Aorta (tissue), 5 donors: ENCODE data around the gene SIM1. TPM values are rescaled to one million over a fixed set of nuclear protein-coding genes. Genes with fewer than 3 reads are reported as not detected.
A peak's percentile ranks its signal among the peaks of the same experiment; 100 is the strongest.

ENCODE experiments used
- ATAC-seq: fragments of 200-7000 bp; cut with Tn5 transposase; one replicate; pipeline ENCODE4 v1.9.1; 2022; ENCODE audit warnings: moderate library complexity; ENCODE audit not compliant: low FRiP score
- DNase-seq, 2 donors: peaks; one replicate each; pipeline ENCODE4 v3.0.0-alpha.2; 2020
- H3K27ac ChIP-seq, 2 donors: one replicate each; pipeline ENCODE4 v1.5.1; 2013; ENCODE audit warnings: low read length in 2 of 2, mild to moderate bottlenecking in 2 of 2, moderate library complexity in 2 of 2, control low read depth in 1 of 2, inconsistent platforms in 1 of 2, low read depth in 1 of 2
- H3K27me3 ChIP-seq, 2 donors: one replicate each; pipeline ENCODE4 v1.6.1; 2013; ENCODE audit warnings: control low read depth in 1 of 2, low read length in 1 of 2, mild to moderate bottlenecking in 1 of 2, moderate library complexity in 1 of 2; ENCODE audit not compliant: insufficient read depth in 2 of 2, control insufficient read depth in 1 of 2
- H3K36me3 ChIP-seq, 2 donors: one replicate each; pipeline ENCODE4 v1.6.1; 2013; ENCODE audit warnings: control low read depth in 1 of 2, low read length in 1 of 2, mild to moderate bottlenecking in 1 of 2; ENCODE audit not compliant: insufficient read depth in 2 of 2, control insufficient read depth in 1 of 2
- H3K4me1 ChIP-seq, 2 donors: one replicate each; pipeline ENCODE4 v1.6.1; 2013; ENCODE audit warnings: low read length in 2 of 2, control low read depth in 1 of 2, mild to moderate bottlenecking in 1 of 2, moderate library complexity in 1 of 2; ENCODE audit not compliant: insufficient read depth in 2 of 2, control insufficient read depth in 1 of 2
- H3K4me3 ChIP-seq, 2 donors: one replicate each; pipeline ENCODE4 v1.5.1; 2013; ENCODE audit warnings: low read length in 2 of 2, control low read depth in 1 of 2, mild to moderate bottlenecking in 1 of 2
- H3K9me3 ChIP-seq: one replicate; pipeline ENCODE4 v1.6.1; 2013; ENCODE audit warnings: mild to moderate bottlenecking, low read length; ENCODE audit not compliant: control insufficient read depth
- WGBS, 2 donors: extraction: QIAGEN DNeasy Blood & Tissue Kit; methylation state at CpG; one replicate each; pipeline ENCODE4 v1.1.7; 2013; 5-methylcytosine and 5-hydroxymethylcytosine counted together
- intact Hi-C, 2 donors: fragments of 100-400 bp; cut with DNase I; formaldehyde crosslinking; loops; one replicate each; pipeline versions ENCODE4 v1.14.2 to v1.15.0; 2022
- polyA plus RNA-seq, 2 donors: library from polyadenylated mRNA; stranded (reverse); fragments of 200-250 nt; gene quantifications; one replicate each; pipeline ENCODE4 v1.2.3, GENCODE V29; 2013
- total RNA-seq, 2 donors: library from RNA; stranded (reverse); fragmentation: NEBNext Ultra II Directional; extraction: Animal tissue kit (Norgen Biotek cat#: 25700); gene quantifications; one replicate each; pipeline ENCODE4 v1.2.1, GENCODE V29; 2021
- donor health status: healthy with polysubstance abuse.
- donor health status: Bipolar disorder and iron deficiency.
- donor health status: DM: no; HTN: no; CAD: no.
- donor health status: DM: no; HTN: no; CAD: no.
- donor health status: DM: yes; HTN: yes; CAD: no.

The SIM1 gene
- total and polyA plus RNA-seq, 4 donors: 0.10 TPM; not detected in 3

- H3K9me3 ChIP-seq: peaks cover 2% of the 10 kb centered on the region
- peaks cover 0 to 2% of the 10 kb centered on the region in 2 donors for H3K27me3 ChIP-seq
- H3K36me3 ChIP-seq: no peaks in the 10 kb centered on the region
- no peak overlapping the region for H3K27ac ChIP-seq
- WGBS, 2 donors: 13 to 14% methylated on average over 9 of the region's 9 CpGs
- H3K4me1 ChIP-seq: no peaks in the 10 kb centered on the region
- DNase-seq: no peak
- no peak overlapping the region for H3K4me3 ChIP-seq
- no peak for ATAC-seq
- intact Hi-C loops: no loop called here
Measured at GRCh38 chr6:100460650-100461204, 4.0 kb downstream of the SIM1 start.

DNA sequence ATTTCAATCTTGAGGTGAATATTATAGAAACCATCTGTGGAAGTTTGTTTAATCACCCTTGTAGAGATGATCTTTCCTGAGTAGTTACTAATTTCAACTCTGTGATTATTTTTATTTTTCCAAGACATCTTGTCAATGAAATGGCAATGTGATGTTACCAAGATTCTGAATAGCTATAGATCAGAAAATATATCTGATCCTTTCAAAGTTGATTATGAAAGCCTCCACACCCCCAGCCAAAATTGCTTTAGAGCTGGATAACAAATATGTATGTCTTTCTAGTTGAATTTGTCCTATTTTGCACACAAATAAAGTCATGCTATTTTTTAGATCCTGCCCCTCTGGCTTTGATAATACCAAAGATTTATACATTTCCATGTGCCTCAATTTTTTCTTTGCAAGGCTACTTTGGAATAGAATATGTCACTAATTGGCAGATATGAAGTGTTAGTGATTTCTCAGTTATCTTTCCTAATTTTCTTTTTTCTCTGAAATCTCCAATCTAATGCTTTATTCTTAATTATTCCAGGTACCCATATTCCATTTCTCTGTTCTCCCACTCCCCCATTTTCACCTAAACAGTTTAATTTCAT, 5.0 kb downstream of the SIM1 start:
- intact Hi-C loops: loop anchor here in 1 of 2 donors (10.0 kb wide), 1 partner anchor 855 kb away; the partner anchor contains the start of gene PRDM13
- DNase-seq (no peak), ATAC-seq (no peak)
- no peaks in the 10 kb centered on the region for H3K36me3 ChIP-seq
- H3K4me3 ChIP-seq: no peak overlapping the region
- H3K27me3 ChIP-seq: peaks cover 0 to 4% of the 10 kb centered on the region in 2 donors
- H3K9me3 ChIP-seq: peaks cover 5% of the 10 kb centered on the region
- no peak overlapping the region for H3K27ac ChIP-seq
- no peaks in the 10 kb centered on the region for H3K4me1 ChIP-seq

GRCh38 chr6:100458841-100459591, 5.7 kb downstream of the SIM1 start:
- Histone ChIP-seq H3K36me3 (no peaks in the 10 kb centered on the region), H3K27me3 (peaks cover 0 to 4% of the 10 kb centered on the region in 2 donors)

GRCh38 chr6:100457311-100457990, 7.3 kb downstream of the SIM1 start:
- no peak for ATAC-seq
- Histone ChIP-seq H3K27ac (no peak overlapping the region), H3K27me3 (peaks cover 0 to 4% of the 10 kb centered on the region in 2 donors), H3K9me3 (peaks cover 6% of the 10 kb centered on the region), H3K36me3 (no peaks in the 10 kb centered on the region), H3K4me3 (no peak overlapping the region), H3K4me1 (no peaks in the 10 kb centered on the region)
- peak in 1 of 2 donors; percentile 75 for DNase-seq
- intact Hi-C loops: loop anchor here in 1 of 2 donors (10.0 kb wide), 1 partner anchor 853 kb away; the partner anchor contains the start of gene PRDM13
- 50 to 53% methylated on average over 34 of the region's 34 CpGs for WGBS, 2 donors

More at GRCh38 chr6:100458841-100459591, 5.7 kb downstream of the SIM1 start:
- 47 to 51% methylated on average over 10 of the region's 10 CpGs for WGBS, 2 donors
- Histone ChIP-seq H3K4me3 (no peak overlapping the region), H3K9me3 (peaks cover 6% of the 10 kb centered on the region), H3K4me1 (no peaks in the 10 kb centered on the region), H3K27ac (no peak overlapping the region)
- intact Hi-C loops: loop anchor here in 1 of 2 donors (10.0 kb wide), 1 partner anchor 854 kb away; the partner anchor contains the start of gene PRDM13
- no peak for ATAC-seq
- DNase-seq: no peak

DNA sequence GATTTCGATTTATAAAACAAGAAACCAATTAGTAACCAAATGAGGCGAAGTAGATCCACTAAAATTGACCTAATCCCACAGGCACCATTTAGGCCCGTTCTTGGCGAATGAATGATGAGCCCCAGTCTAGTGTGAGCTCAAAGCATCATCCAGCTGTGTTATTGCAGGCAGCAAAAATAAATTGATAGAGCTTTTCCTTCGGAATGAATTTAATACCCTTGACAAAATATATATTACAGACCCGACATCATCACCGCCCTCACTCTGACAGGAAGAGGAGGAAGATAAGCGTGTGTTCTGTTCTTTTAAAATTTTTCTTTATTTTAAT, 7.8 kb downstream of the SIM1 start:
- H3K4me1 ChIP-seq: no peaks in the 10 kb centered on the region
- peaks cover 6% of the 10 kb centered on the region for H3K9me3 ChIP-seq
- no peaks in the 10 kb centered on the region for H3K36me3 ChIP-seq
- peaks cover 0 to 4% of the 10 kb centered on the region in 2 donors for H3K27me3 ChIP-seq
- 44 to 55% methylated on average over 8 of the region's 8 CpGs for WGBS, 2 donors
- H3K4me3 ChIP-seq: no peak overlapping the region
- H3K27ac ChIP-seq: no peak overlapping the region
- DNase-seq (no peak), ATAC-seq (no peak)
- intact Hi-C loops: loop anchor here in 1 of 2 donors (10.0 kb wide), 1 partner anchor 852 kb away; the partner anchor contains the start of gene PRDM13

GRCh38 chr6:100456141-100456907, 8.4 kb downstream of the SIM1 start:
- peaks cover 0 to 4% of the 10 kb centered on the region in 2 donors for H3K27me3 ChIP-seq
- H3K27ac ChIP-seq: no peak overlapping the region
- H3K4me3 ChIP-seq: no peak overlapping the region
- H3K9me3 ChIP-seq: peaks cover 6% of the 10 kb centered on the region
- intact Hi-C loops: loop anchor here in 1 of 2 donors (10.0 kb wide), 1 partner anchor 852 kb away; the partner anchor contains the start of gene PRDM13
- WGBS, 2 donors: 18 to 20% methylated on average over 24 of the region's 24 CpGs
- H3K4me1 ChIP-seq: no peaks in the 10 kb centered on the region
- DNase-seq (no peak), ATAC-seq (no peak)
- H3K36me3 ChIP-seq: no peaks in the 10 kb centered on the region

GRCh38 chr6:100455230-100456124, 9.2 kb downstream of the SIM1 start:
- DNase-seq (peak in 1 of 2 donors; percentile 63), ATAC-seq (no peak)
- Histone ChIP-seq H3K4me3 (no peak overlapping the region), H3K27me3 (peaks cover 0 to 4% of the 10 kb centered on the region in 2 donors), H3K27ac (no peak overlapping the region), H3K36me3 (no peaks in the 10 kb centered on the region), H3K9me3 (peaks cover 6% of the 10 kb centered on the region), H3K4me1 (no peaks in the 10 kb centered on the region)
- intact Hi-C loops: loop anchor here in 1 of 2 donors (10.0 kb wide), 1 partner anchor 851 kb away; the partner anchor contains the start of gene PRDM13
- 11 to 14% methylated on average over 54 of the region's 54 CpGs for WGBS, 2 donors
